A673 (cell line): Measurements from ENCODE around the gene INVS. TPM values are rescaled to one million over a fixed set of nuclear protein-coding genes. Genes with fewer than 3 reads are reported as not detected.
"Not testable (repeated sequence)": the region's sequence is repeated elsewhere in the genome, so short reads cannot be mapped to it uniquely, and the experiment has no call there.

Experiments used
- BruUV-seq: library from RNA; stranded (reverse); fragments of 400-500 nt; replicated peaks from 2 replicates; lab custom pipeline; 2021; lab: Mats Ljungman, UMichigan
- CTCF ChIA-PET: fragments of 300-600 bp; sonication (Branson Sonifier 250); formaldehyde crosslinking; loops from one replicate; lab custom pipeline; 2022; ENCODE audit warnings: antibody characterized with exemption; lab: Charles Lee
- POLR2A ChIA-PET: fragments of 300-600 bp; sonication (Branson Sonifier 250); formaldehyde crosslinking; loops from one replicate; lab custom pipeline; 2022; ENCODE audit warnings: antibody characterized with exemption; ENCODE audit not compliant: low non-redundant PET; lab: Charles Lee
- DNase-seq: peaks from one replicate; pipeline ENCODE4 v3.0.0-alpha.2; 2015; ENCODE audit warnings: low spot score
- H3K27ac ChIP-seq: fragments of 200-600 bp; sonication (generic); 2 replicates; pipeline ENCODE4 v1.5.1; 2016; ENCODE audit warnings: mixed run types, low read depth, mild to moderate bottlenecking, mixed read lengths, antibody characterized with exemption, low read length; ENCODE audit not compliant: poor library complexity, severe bottlenecking
- H3K27me3 ChIP-seq: fragments of 200-600 bp; sonication (generic); replicated peaks from 2 replicates; pipeline ENCODE4 v1.6.1; 2017; ENCODE audit warnings: mixed run types, low read depth, mild to moderate bottlenecking, mixed read lengths, antibody characterized with exemption, low read length; ENCODE audit not compliant: insufficient read depth, poor library complexity
- H3K36me3 ChIP-seq: fragments of 200-600 bp; sonication (generic); 2 replicates; pipeline ENCODE4 v1.6.1; 2016; ENCODE audit warnings: mixed run types, mild to moderate bottlenecking, mixed read lengths, antibody characterized with exemption, low read length; ENCODE audit not compliant: insufficient read depth, poor library complexity, severe bottlenecking
- H3K4me1 ChIP-seq: fragments of 200-600 bp; sonication (generic); 2 replicates; pipeline ENCODE4 v1.6.1; 2017; ENCODE audit warnings: mixed run types, mild to moderate bottlenecking, mixed read lengths, antibody characterized with exemption, low read length; ENCODE audit not compliant: insufficient read depth, poor library complexity, severe bottlenecking
- H3K4me3 ChIP-seq: fragments of 200-600 bp; sonication (generic); 2 replicates; pipeline ENCODE4 v1.5.1; 2016; ENCODE audit warnings: low read depth, mixed run types, mild to moderate bottlenecking, mixed read lengths, low read length; ENCODE audit not compliant: poor library complexity, severe bottlenecking
- H3K9me3 ChIP-seq: fragments of 200-600 bp; sonication (generic); 2 replicates; pipeline ENCODE4 v1.6.1; 2016; ENCODE audit warnings: mixed run types, low read depth, mild to moderate bottlenecking, mixed read lengths, antibody characterized with exemption, low read length; ENCODE audit not compliant: poor library complexity, severe bottlenecking
- EZH2 ChIP-seq: fragments of 200-600 bp; sonication (generic); IDR thresholded peaks from 2 replicates; pipeline ENCODE4 v1.6.1; 2017; ENCODE audit warnings: borderline replicate concordance, low read depth, mild to moderate bottlenecking, mixed read lengths, antibody characterized with exemption, low read length; ENCODE audit not compliant: poor library complexity, severe bottlenecking
- intact Hi-C: fragments of 100-400 bp; cut with micrococcal nuclease; formaldehyde crosslinking; loops from one replicate; pipeline ENCODE4 v1.10.0; 2022; ENCODE audit not compliant: unreplicated experiment
- total RNA-seq: library from RNA; stranded (reverse); gene quantifications from 2 replicates; pipeline ENCODE4 v1.2.3, GENCODE V29; 2021
- TF ChIP-seq, protein P1 (sequence below): fragments of 300-800, 200-600 bp; sonication (generic); conservative IDR thresholded peaks from 2 replicates; pipeline ENCODE4 v1.5.1; 2017; ENCODE audit warnings: low read depth, mild to moderate bottlenecking, antibody characterized with exemption, low read length, moderate library complexity, mixed read lengths

Gene INVS
- total RNA-seq, 1 experiment from 2014 or later, result 23.3 TPM

DNA sequence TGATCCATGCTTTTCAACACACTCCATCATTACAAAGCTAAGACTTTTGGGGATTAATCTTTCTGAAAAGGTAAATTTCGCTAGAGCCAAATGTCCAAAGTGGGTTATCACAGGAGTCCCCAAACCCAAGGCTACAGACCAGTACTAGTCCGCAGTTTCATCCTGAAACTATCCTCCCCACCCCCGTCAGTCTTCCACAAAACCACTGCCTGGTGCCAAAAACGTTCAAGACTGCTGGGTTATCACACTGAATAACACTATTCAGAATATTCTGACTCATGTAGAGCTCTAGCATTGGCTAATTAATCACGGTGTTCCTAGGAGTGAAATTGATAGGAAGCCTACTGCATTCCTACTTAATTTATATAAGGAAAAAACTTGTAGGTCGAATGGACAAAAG, 24.9 kb upstream of the INVS start:
- no TSS peak for BruUV-seq

DNA sequence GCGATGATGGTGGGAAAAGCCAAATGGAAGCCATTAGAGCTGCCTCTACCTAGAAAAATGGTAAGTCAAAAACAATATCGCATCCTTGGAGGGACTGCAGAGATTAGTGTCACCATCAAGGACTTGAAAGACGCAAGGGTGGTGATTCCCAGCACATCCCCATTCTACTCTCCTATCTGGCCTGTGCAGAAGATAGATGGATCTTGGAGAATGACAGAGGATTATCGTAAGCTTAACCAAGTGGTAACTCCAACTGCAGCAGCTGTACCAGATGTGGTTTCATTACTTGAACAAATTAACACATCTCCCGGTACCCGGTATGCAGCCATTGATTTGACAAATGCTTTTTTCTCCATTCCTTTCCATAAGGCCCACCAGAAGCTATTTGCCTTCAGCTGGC, 24.1 kb upstream of the INVS start:
- TF ChIP-seq, protein P1, sequence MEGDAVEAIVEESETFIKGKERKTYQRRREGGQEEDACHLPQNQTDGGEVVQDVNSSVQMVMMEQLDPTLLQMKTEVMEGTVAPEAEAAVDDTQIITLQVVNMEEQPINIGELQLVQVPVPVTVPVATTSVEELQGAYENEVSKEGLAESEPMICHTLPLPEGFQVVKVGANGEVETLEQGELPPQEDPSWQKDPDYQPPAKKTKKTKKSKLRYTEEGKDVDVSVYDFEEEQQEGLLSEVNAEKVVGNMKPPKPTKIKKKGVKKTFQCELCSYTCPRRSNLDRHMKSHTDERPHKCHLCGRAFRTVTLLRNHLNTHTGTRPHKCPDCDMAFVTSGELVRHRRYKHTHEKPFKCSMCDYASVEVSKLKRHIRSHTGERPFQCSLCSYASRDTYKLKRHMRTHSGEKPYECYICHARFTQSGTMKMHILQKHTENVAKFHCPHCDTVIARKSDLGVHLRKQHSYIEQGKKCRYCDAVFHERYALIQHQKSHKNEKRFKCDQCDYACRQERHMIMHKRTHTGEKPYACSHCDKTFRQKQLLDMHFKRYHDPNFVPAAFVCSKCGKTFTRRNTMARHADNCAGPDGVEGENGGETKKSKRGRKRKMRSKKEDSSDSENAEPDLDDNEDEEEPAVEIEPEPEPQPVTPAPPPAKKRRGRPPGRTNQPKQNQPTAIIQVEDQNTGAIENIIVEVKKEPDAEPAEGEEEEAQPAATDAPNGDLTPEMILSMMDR, result no peak
- TF ChIP-seq EZH2, result no peak
- no peaks in the 10 kb centered on the region for H3K36me3 ChIP-seq
- no peak for DNase-seq
- no peak overlapping the region for H3K27ac ChIP-seq
- ChIA-PET CTCF (no interaction called here), POLR2A (no interaction called here)
- H3K4me1 ChIP-seq, result peaks cover 14% of the 10 kb centered on the region
- intact Hi-C loops, result no loop called here
- H3K4me3 ChIP-seq, result no peak overlapping the region
- H3K9me3 ChIP-seq, result no peaks in the 10 kb centered on the region
- no TSS peak for BruUV-seq
- H3K27me3 ChIP-seq, result no peaks in the 10 kb centered on the region

More for the DNA sequence above, 24.9 kb upstream of the INVS start:
- Histone ChIP-seq H3K9me3 (no peaks in the 10 kb centered on the region), H3K4me3 (no peak overlapping the region), H3K4me1 (peaks cover 16% of the 10 kb centered on the region), H3K27ac (no peak overlapping the region), H3K27me3 (no peaks in the 10 kb centered on the region), H3K36me3 (no peaks in the 10 kb centered on the region)
- DNase-seq, result no peak
- TF ChIP-seq EZH2, result no peak
- TF ChIP-seq, protein P1, result no peak
- intact Hi-C loops, result no loop called here
- ChIA-PET CTCF (no interaction called here), POLR2A (no interaction called here)

DNA sequence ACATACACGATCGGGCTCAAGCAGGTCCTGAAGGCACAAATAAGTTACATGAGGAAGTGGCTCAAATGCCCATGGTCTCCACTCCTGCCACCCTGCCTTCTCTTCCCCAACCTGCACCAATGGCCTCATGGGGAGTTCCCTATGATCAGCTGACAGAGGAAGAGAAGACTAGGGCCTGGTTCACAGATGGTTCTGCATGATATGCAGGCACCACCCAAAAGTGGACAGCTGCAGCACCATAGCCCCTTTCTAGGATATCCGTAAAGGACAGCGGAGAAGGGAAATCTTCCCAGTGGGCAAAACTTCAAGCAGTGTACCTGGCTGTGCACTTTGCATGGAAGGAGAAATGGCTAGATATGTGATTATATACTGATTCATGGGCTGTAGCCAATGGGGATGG, 22.8 kb upstream of the INVS start:
- POLR2A ChIA-PET, H3K27me3 ChIP-seq, H3K36me3 ChIP-seq, intact Hi-C loops, DNase-seq, H3K4me3 ChIP-seq, H3K4me1 ChIP-seq, BruUV-seq, H3K9me3 ChIP-seq, CTCF ChIA-PET, H3K27ac ChIP-seq: not testable (repeated sequence)

DNA sequence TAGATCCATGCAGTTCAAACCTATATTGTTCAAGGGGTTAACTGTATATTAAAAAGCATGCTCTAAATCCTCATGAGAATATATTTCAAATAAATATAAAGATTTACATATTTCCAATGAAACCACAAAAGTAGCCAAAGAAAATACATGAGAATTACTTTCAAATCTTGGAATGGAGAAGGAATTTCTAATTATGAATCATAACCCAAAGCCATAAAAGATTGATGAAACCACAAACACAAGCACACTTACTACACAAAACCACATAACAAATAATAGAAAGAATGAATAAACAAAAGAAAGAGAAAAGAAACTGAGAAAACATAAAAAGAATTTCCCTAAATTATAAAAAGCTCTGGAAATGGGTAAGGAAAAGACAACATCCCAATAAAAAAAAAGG, 16.3 kb upstream of the INVS start:
- no TSS peak for BruUV-seq
- CTCF ChIA-PET, result no interaction called here

More for the DNA sequence above, 16.3 kb upstream of the INVS start:
- Histone ChIP-seq H3K27ac (no peak overlapping the region), H3K4me1 (peaks cover 11% of the 10 kb centered on the region), H3K27me3 (no peaks in the 10 kb centered on the region), H3K9me3 (no peaks in the 10 kb centered on the region), H3K36me3 (no peaks in the 10 kb centered on the region), H3K4me3 (no peak overlapping the region)
- no peak for TF ChIP-seq EZH2
- TF ChIP-seq, protein P1, result no peak
- intact Hi-C loops, result no loop called here
- POLR2A ChIA-PET, result no interaction called here
- DNase-seq, result no peak
